H9 (cell line): Measurements from ENCODE around the gene JUNB. TPM values are rescaled to one million over a fixed set of nuclear protein-coding genes. Genes with fewer than 3 reads are reported as not detected.

Source experiments
- DNase-seq: peaks from one replicate; pipeline ENCODE4 v3.0.0-alpha.2; 2017
- H2AFZ ChIP-seq: one replicate; pipeline ENCODE4 v1.6.1; 2013; ENCODE audit warnings: mild to moderate bottlenecking, low read length, control low read depth, moderate library complexity
- H2AK5ac ChIP-seq: 2 replicates; pipeline ENCODE4 v1.6.1; 2013; ENCODE audit warnings: low read length, control low read depth, mixed read lengths; ENCODE audit not compliant: insufficient read length
- H2BK120ac ChIP-seq: one replicate; pipeline ENCODE4 v1.6.1; 2013; ENCODE audit warnings: low read depth, mild to moderate bottlenecking, low read length, control low read depth, inconsistent platforms; ENCODE audit not compliant: poor library complexity, severe bottlenecking
- H2BK12ac ChIP-seq: 2 replicates; pipeline ENCODE4 v1.6.1; 2013; ENCODE audit warnings: low read length, control low read depth, mixed read lengths, low read depth; ENCODE audit not compliant: insufficient read length
- H2BK15ac ChIP-seq: 2 replicates; pipeline ENCODE4 v1.6.1; 2013; ENCODE audit warnings: low read depth, low read length, control low read depth
- H2BK20ac ChIP-seq: one replicate; pipeline ENCODE4 v1.6.1; 2013; ENCODE audit warnings: low read depth, mild to moderate bottlenecking, low read length, control low read depth, inconsistent platforms; ENCODE audit not compliant: poor library complexity, severe bottlenecking
- H2BK5ac ChIP-seq: 2 replicates; pipeline ENCODE4 v1.6.1; 2013; ENCODE audit warnings: low read length, control low read depth, mixed read lengths; ENCODE audit not compliant: insufficient read length
- H3K14ac ChIP-seq: 2 replicates; pipeline ENCODE4 v1.6.1; 2013; ENCODE audit warnings: low read length, control low read depth; ENCODE audit not compliant: insufficient read depth
- H3K18ac ChIP-seq: 2 replicates; pipeline ENCODE4 v1.6.1; 2013; ENCODE audit warnings: low read depth, mild to moderate bottlenecking, mixed read lengths, low read length, control low read depth; ENCODE audit not compliant: insufficient read length
- H3K23ac ChIP-seq: 2 replicates; pipeline ENCODE4 v1.6.1; 2013; ENCODE audit warnings: low read length, control low read depth, mixed read lengths, low read depth; ENCODE audit not compliant: insufficient read length
- H3K23me2 ChIP-seq: 2 replicates; pipeline ENCODE4 v1.6.1; 2013; ENCODE audit warnings: low read depth, mild to moderate bottlenecking, mixed read lengths, low read length, control low read depth; ENCODE audit not compliant: insufficient read length, poor library complexity, severe bottlenecking
- H3K27ac ChIP-seq: 2 replicates; pipeline ENCODE4 v1.5.1; 2013; ENCODE audit warnings: low read length, control low read depth, mixed read lengths, low read depth; ENCODE audit not compliant: insufficient read length
- H3K27me3 ChIP-seq: 2 replicates; pipeline ENCODE4 v1.6.1; 2013; ENCODE audit warnings: low read length, control low read depth, inconsistent platforms; ENCODE audit not compliant: insufficient read depth
- H3K4ac ChIP-seq: 2 replicates; pipeline ENCODE4 v1.6.1; 2013; ENCODE audit warnings: low read depth, mild to moderate bottlenecking, control low read depth, inconsistent platforms, low read length, moderate library complexity
- H3K4me1 ChIP-seq: 2 replicates; pipeline ENCODE4 v1.6.1; 2013; ENCODE audit warnings: low read length, control low read depth, inconsistent platforms; ENCODE audit not compliant: insufficient read depth
- H3K4me2 ChIP-seq: 2 replicates; pipeline ENCODE4 v1.6.1; 2013; ENCODE audit warnings: low read length, control low read depth, mixed read lengths; ENCODE audit not compliant: insufficient read length, insufficient read depth
- H3K56ac ChIP-seq: 2 replicates; pipeline ENCODE4 v1.6.1; 2013; ENCODE audit warnings: low read depth, mild to moderate bottlenecking, mixed read lengths, low read length, control low read depth; ENCODE audit not compliant: insufficient read length
- H3K79me1 ChIP-seq: 2 replicates; pipeline ENCODE4 v1.6.1; 2013; ENCODE audit warnings: low read depth, mild to moderate bottlenecking, moderate library complexity, low read length, control low read depth, inconsistent platforms; ENCODE audit not compliant: insufficient read depth, poor library complexity, severe bottlenecking
- H3K79me2 ChIP-seq: 2 replicates; pipeline ENCODE4 v1.6.1; 2013; ENCODE audit warnings: low read length, control low read depth, inconsistent platforms; ENCODE audit not compliant: insufficient read depth
- H3K9ac ChIP-seq: 2 replicates; pipeline ENCODE4 v1.6.1; 2013; ENCODE audit warnings: low read length, control low read depth, mixed read lengths; ENCODE audit not compliant: insufficient read length; ENCODE audit errors: extremely low read depth
- H3K9me3 ChIP-seq: one replicate; pipeline ENCODE4 v1.6.1; 2013; ENCODE audit warnings: low read depth, low read length, inconsistent platforms; ENCODE audit not compliant: control insufficient read depth
- H3T11ph ChIP-seq: one replicate; pipeline ENCODE4 v1.6.1; 2013; ENCODE audit warnings: mild to moderate bottlenecking, low read length, control low read depth, inconsistent platforms
- H4K20me1 ChIP-seq: one replicate; pipeline ENCODE4 v1.6.1; 2013; ENCODE audit not compliant: control insufficient read depth, insufficient read length, insufficient read depth
- H4K5ac ChIP-seq: 2 replicates; pipeline ENCODE4 v1.6.1; 2013; ENCODE audit warnings: low read depth, mild to moderate bottlenecking, mixed read lengths, low read length, control low read depth; ENCODE audit not compliant: insufficient read length
- H4K8ac ChIP-seq: replicated peaks from 2 replicates; pipeline ENCODE4 v1.6.1; 2013; ENCODE audit warnings: low read length, control low read depth, mixed read lengths, low read depth; ENCODE audit not compliant: insufficient read length
- H4K91ac ChIP-seq: 2 replicates; pipeline ENCODE4 v1.6.1; 2013; ENCODE audit warnings: low read depth, mild to moderate bottlenecking, moderate library complexity, mixed read lengths, low read length, control low read depth; ENCODE audit not compliant: insufficient read length
- H3K27ac Mint-ChIP-seq, 3 experiments: 2 replicates in 2 of 3; 3 replicates in 1 of 3; pipeline ENCODE4 v1.8.0; 2020 to 2021; ENCODE audit warnings: mixed read lengths in 3 of 3, mild to moderate bottlenecking in 1 of 3, moderate library complexity in 1 of 3
- H3K27me3 Mint-ChIP-seq: 2 replicates; pipeline ENCODE4 v1.8.0; 2021; ENCODE audit warnings: low read depth, mild to moderate bottlenecking, moderate library complexity, mixed read lengths
- H3K36me3 Mint-ChIP-seq, 3 experiments: 2 replicates in 2 of 3; 3 replicates in 1 of 3; pipeline ENCODE4 v1.8.0; 2020 to 2021; ENCODE audit warnings: low read depth in 3 of 3, mixed read lengths in 3 of 3; ENCODE audit not compliant: insufficient read depth in 1 of 3
- H3K4me1 Mint-ChIP-seq, 2 experiments: 2 replicates each; pipeline ENCODE4 v1.8.0; 2020; ENCODE audit warnings: mixed read lengths in 2 of 2
- H3K4me3 Mint-ChIP-seq, 2 experiments: 2 replicates in 1 of 2; 3 replicates in 1 of 2; pipeline ENCODE4 v1.8.0; 2020 to 2021; ENCODE audit warnings: mild to moderate bottlenecking in 2 of 2, mixed read lengths in 2 of 2, moderate library complexity in 1 of 2
- H3K9me3 Mint-ChIP-seq, 2 experiments: 2 replicates in 1 of 2; 3 replicates in 1 of 2; pipeline ENCODE4 v1.8.0; 2020; ENCODE audit warnings: mild to moderate bottlenecking in 2 of 2, mixed read lengths in 2 of 2, moderate library complexity in 1 of 2
- WGBS: extraction: QIAGEN DNeasy Blood & Tissue Kit; methylation state at CpG from one replicate; pipeline ENCODE4 v1.1.7; 2013; ENCODE audit warnings: missing lambda C conversion rate, low lambda C conversion rate, mixed read lengths; ENCODE audit not compliant: insufficient read length; ENCODE audit errors: extremely low coverage; 5-methylcytosine and 5-hydroxymethylcytosine counted together
- total RNA-seq: library from RNA; stranded (reverse); gene quantifications from 2 replicates; pipeline ENCODE4 v1.2.1, GENCODE V29; 2021
- TF ChIP-seq, protein P1 (sequence below): fragments of 200-600 bp; sonication (generic); conservative IDR thresholded peaks from 3 replicates; pipeline ENCODE4 v1.8.0; 2021; ENCODE audit warnings: antibody characterized with exemption, mild to moderate bottlenecking

JUNB gene
- total RNA-seq, 1 experiment from 2014 or later = 15.9 TPM

- Histone ChIP-seq H3K4me1 (no peaks in the 10 kb centered on the region; the same call in 1 of the 2 replicates), H3K9me3 (no peaks in the 10 kb centered on the region), H3K18ac (no peak overlapping the region), H4K8ac (no peak overlapping the region), H3K4ac (no peak overlapping the region), H3T11ph (no peak overlapping the region), H2AFZ (no peak overlapping the region), H3K79me1 (peaks cover under 1% of the 10 kb centered on the region), H3K27ac (no peak overlapping the region), H2BK15ac (no peak overlapping the region), H3K14ac (no peak overlapping the region), H3K4me2 (no peak overlapping the region), H3K27me3 (no peaks in the 10 kb centered on the region; the same call in 1 of the 2 replicates), H4K20me1 (no peaks in the 10 kb centered on the region), H4K5ac (no peak overlapping the region), H2BK20ac (no peak overlapping the region), H3K9ac (no peak overlapping the region), H2AK5ac (no peak overlapping the region), H3K23me2 (peaks cover 34% of the 10 kb centered on the region), H4K91ac (no peak overlapping the region), H3K56ac (no peak overlapping the region), H3K23ac (no peak overlapping the region), H2BK12ac (no peak overlapping the region), H2BK120ac (no peak overlapping the region), H3K79me2 (no peaks in the 10 kb centered on the region), H2BK5ac (no peak overlapping the region)
- H3K4me1 Mint-ChIP-seq = peaks cover 27% of the 10 kb centered on the region in 2 experiments
- peak overlapping the region in 1 of 2 experiments; percentile 78; a peak in 3 of 5 replicates for H3K4me3 Mint-ChIP-seq
- TF ChIP-seq, protein P1, sequence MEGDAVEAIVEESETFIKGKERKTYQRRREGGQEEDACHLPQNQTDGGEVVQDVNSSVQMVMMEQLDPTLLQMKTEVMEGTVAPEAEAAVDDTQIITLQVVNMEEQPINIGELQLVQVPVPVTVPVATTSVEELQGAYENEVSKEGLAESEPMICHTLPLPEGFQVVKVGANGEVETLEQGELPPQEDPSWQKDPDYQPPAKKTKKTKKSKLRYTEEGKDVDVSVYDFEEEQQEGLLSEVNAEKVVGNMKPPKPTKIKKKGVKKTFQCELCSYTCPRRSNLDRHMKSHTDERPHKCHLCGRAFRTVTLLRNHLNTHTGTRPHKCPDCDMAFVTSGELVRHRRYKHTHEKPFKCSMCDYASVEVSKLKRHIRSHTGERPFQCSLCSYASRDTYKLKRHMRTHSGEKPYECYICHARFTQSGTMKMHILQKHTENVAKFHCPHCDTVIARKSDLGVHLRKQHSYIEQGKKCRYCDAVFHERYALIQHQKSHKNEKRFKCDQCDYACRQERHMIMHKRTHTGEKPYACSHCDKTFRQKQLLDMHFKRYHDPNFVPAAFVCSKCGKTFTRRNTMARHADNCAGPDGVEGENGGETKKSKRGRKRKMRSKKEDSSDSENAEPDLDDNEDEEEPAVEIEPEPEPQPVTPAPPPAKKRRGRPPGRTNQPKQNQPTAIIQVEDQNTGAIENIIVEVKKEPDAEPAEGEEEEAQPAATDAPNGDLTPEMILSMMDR = no peak
- peaks cover 8% of the 10 kb centered on the region for H3K27me3 Mint-ChIP-seq
- H3K27ac Mint-ChIP-seq = no peak overlapping the region
- no CpG with 5 or more reads among the region's 9 CpGs for WGBS
- peaks cover 11 to 32% (median 26%) of the 10 kb centered on the region in 3 experiments; a peak in 6 of 7 replicates for H3K36me3 Mint-ChIP-seq
- no peak for DNase-seq
- no peaks in the 10 kb centered on the region for H3K9me3 Mint-ChIP-seq
Observed at GRCh38 chr19:12794971-12795381, 3.7 kb downstream of the JUNB start.
